Upper lobe of right lung (tissue), 1 donor: Measurements from ENCODE around the gene BAK1. TPM values are rescaled to one million over a fixed set of nuclear protein-coding genes. Genes with fewer than 3 reads are reported as not detected.
"Not testable (repeated sequence)": the region's sequence is repeated elsewhere in the genome, so short reads cannot be mapped to it uniquely, and the experiment has no call there.

Source experiments
- ATAC-seq: fragments of 200-7000 bp; cut with Tn5 transposase; one replicate; pipeline ENCODE4 v1.9.1; 2020; ENCODE audit warnings: mild to moderate bottlenecking, moderate library complexity
- DNase-seq: peaks from one replicate; pipeline ENCODE4 v3.0.0-alpha.2; 2020
- H3K27ac ChIP-seq: fragments of 200-600 bp; one replicate; pipeline ENCODE4 v1.8.0; 2022
- H3K27me3 ChIP-seq: fragments of 200-600 bp; one replicate; pipeline ENCODE4 v1.8.0; 2022; ENCODE audit warnings: mild to moderate bottlenecking
- H3K36me3 ChIP-seq: fragments of 200-600 bp; one replicate; pipeline ENCODE4 v1.8.0; 2022
- H3K4me1 ChIP-seq: fragments of 200-600 bp; one replicate; pipeline ENCODE4 v1.8.0; 2022
- H3K4me3 ChIP-seq: fragments of 200-600 bp; one replicate; pipeline ENCODE4 v1.8.0; 2022; ENCODE audit warnings: mild to moderate bottlenecking
- H3K9me3 ChIP-seq: fragments of 200-600 bp; one replicate; pipeline ENCODE4 v1.8.0; 2022
- CTCF ChIP-seq: fragments of 200-600 bp; IDR thresholded peaks from one replicate; pipeline ENCODE4 v1.8.0; 2022; ENCODE audit warnings: antibody characterized with exemption
- intact Hi-C: fragments of 100-400 bp; cut with DNase I; formaldehyde crosslinking; loops from one replicate; pipeline ENCODE4 v1.11.0; 2022
- total RNA-seq: library from RNA; stranded (reverse); fragmentation: NEBNext Ultra II Directional; extraction: Animal tissue kit (Norgen Biotek cat#: 25700); gene quantifications from one replicate; pipeline ENCODE4 v1.2.1, GENCODE V29; 2021
- donor health status: DM: no; HTN: yes; CAD: no; lungs with severe emphysema.

Gene BAK1
- total RNA-seq, 1 donor from 2014 or later = 19.1 TPM

GRCh38 chr6:33557376-33557775, 22.7 kb downstream of the BAK1 start:
- intact Hi-C loops = no loop called here
- ATAC-seq = no peak
- Histone ChIP-seq H3K27me3 (no peaks in the 10 kb centered on the region), H3K27ac (no peak overlapping the region), H3K9me3 (no peaks in the 10 kb centered on the region), H3K36me3 (no peaks in the 10 kb centered on the region), H3K4me3 (no peak overlapping the region), H3K4me1 (no peaks in the 10 kb centered on the region)
- no peak for TF ChIP-seq CTCF
- no peak for DNase-seq

- H3K4me1 ChIP-seq, H3K9me3 ChIP-seq, H3K4me3 ChIP-seq, intact Hi-C loops, H3K27ac ChIP-seq, DNase-seq, H3K36me3 ChIP-seq, H3K27me3 ChIP-seq, ATAC-seq: not testable (repeated sequence)
These were observed 27.2 kb downstream of the BAK1 start for GRCh38 chr6:33552883-33553282.

GRCh38 chr6:33552252-33552651, 27.8 kb downstream of the BAK1 start:
- ATAC-seq (no peak), DNase-seq (no peak)

GRCh38 chr6:33551538-33551937, 28.5 kb downstream of the BAK1 start:
- TF ChIP-seq CTCF = no peak

More at GRCh38 chr6:33552252-33552651, 27.8 kb downstream of the BAK1 start:
- Histone ChIP-seq H3K36me3 (no peaks in the 10 kb centered on the region), H3K27ac (no peak overlapping the region), H3K4me3 (no peak overlapping the region), H3K4me1 (no peaks in the 10 kb centered on the region), H3K27me3 (no peaks in the 10 kb centered on the region), H3K9me3 (no peaks in the 10 kb centered on the region)
- intact Hi-C loops = no loop called here
- TF ChIP-seq CTCF = no peak

GRCh38 chr6:33549896-33550295, 30.2 kb downstream of the BAK1 start:
- Histone ChIP-seq H3K9me3 (no peaks in the 10 kb centered on the region), H3K27me3 (no peaks in the 10 kb centered on the region), H3K4me3 (no peak overlapping the region), H3K27ac (no peak overlapping the region), H3K36me3 (no peaks in the 10 kb centered on the region), H3K4me1 (no peaks in the 10 kb centered on the region)
- no peak for DNase-seq
- intact Hi-C loops = no loop called here
- no peak for ATAC-seq
- TF ChIP-seq CTCF = no peak

More at GRCh38 chr6:33551538-33551937, 28.5 kb downstream of the BAK1 start:
- Histone ChIP-seq H3K4me1 (no peaks in the 10 kb centered on the region), H3K9me3 (no peaks in the 10 kb centered on the region), H3K27ac (no peak overlapping the region), H3K36me3 (no peaks in the 10 kb centered on the region), H3K27me3 (no peaks in the 10 kb centered on the region), H3K4me3 (no peak overlapping the region)
- intact Hi-C loops = no loop called here
- no peak for ATAC-seq
- DNase-seq = no peak

GRCh38 chr6:33549196-33549595, 30.9 kb downstream of the BAK1 start:
- TF ChIP-seq CTCF = no peak
- DNase-seq = no peak
- no peak for ATAC-seq
- intact Hi-C loops = no loop called here
- Histone ChIP-seq H3K9me3 (no peaks in the 10 kb centered on the region), H3K27ac (no peak overlapping the region), H3K4me1 (no peaks in the 10 kb centered on the region), H3K27me3 (no peaks in the 10 kb centered on the region), H3K36me3 (no peaks in the 10 kb centered on the region), H3K4me3 (no peak overlapping the region)
